ENCODE data around the gene BBS9.
"Not testable (repeated sequence)": the region's sequence is repeated elsewhere in the genome, so short reads cannot be mapped to it uniquely, and the experiment has no call there.

Gene BBS9

GRCh38 chr7:33278095-33278494 is 148.7 kb downstream of the BBS9 start:
- DNase-seq (ENCODE audit: low read depth) = no peak

- DNase-seq (ENCODE audit: low read depth) = no peak
Measured at GRCh38 chr7:33286501-33286900, 157.1 kb downstream of the BBS9 start.

GRCh38 chr7:33287738-33288137 is 158.4 kb downstream of the BBS9 start:
- no peak for DNase-seq (ENCODE audit: low read depth)

- DNase-seq (ENCODE audit: low read depth) = no peak
Measured at GRCh38 chr7:33298848-33299247, 169.5 kb downstream of the BBS9 start.

- DNase-seq (ENCODE audit: low read depth) = no peak
Measured at GRCh38 chr7:33299425-33299824, 170.1 kb downstream of the BBS9 start.

GRCh38 chr7:33300131-33300530 is 170.8 kb downstream of the BBS9 start:
- no peak for DNase-seq (ENCODE audit: low read depth)

GRCh38 chr7:33300742-33301141 is 171.4 kb downstream of the BBS9 start:
- DNase-seq (ENCODE audit: low read depth) = no peak

- not testable (repeated sequence) for DNase-seq (ENCODE audit: low read depth)
Measured at GRCh38 chr7:33303978-33304557, 174.7 kb downstream of the BBS9 start.

- no peak for DNase-seq (ENCODE audit: low read depth)
Measured at GRCh38 chr7:33307205-33307604, 177.8 kb downstream of the BBS9 start.

- DNase-seq (ENCODE audit: low read depth) = no peak
Measured at GRCh38 chr7:33310546-33310945, 181.2 kb downstream of the BBS9 start.

- no peak for DNase-seq (ENCODE audit: low read depth)
Measured at GRCh38 chr7:33325754-33326484, 196.6 kb downstream of the BBS9 start.

- DNase-seq (ENCODE audit: low read depth) = no peak
Measured at GRCh38 chr7:33326485-33326848, 197.1 kb downstream of the BBS9 start.

- no peak for DNase-seq (ENCODE audit: low read depth)
Measured at GRCh38 chr7:33327427-33327826, 198.1 kb downstream of the BBS9 start.

GRCh38 chr7:33334349-33334748 is 205.0 kb downstream of the BBS9 start:
- DNase-seq (ENCODE audit: low read depth) = no peak

- DNase-seq (ENCODE audit: low read depth) = no peak
Measured at GRCh38 chr7:33336820-33337219, 207.5 kb downstream of the BBS9 start.

- DNase-seq (ENCODE audit: low read depth) = no peak
Measured at GRCh38 chr7:33339074-33339790, 209.9 kb downstream of the BBS9 start.

GRCh38 chr7:33346055-33346454 is 216.7 kb downstream of the BBS9 start:
- DNase-seq (ENCODE audit: low read depth) = no peak

- DNase-seq (ENCODE audit: low read depth) = no peak
Measured at GRCh38 chr7:33350577-33350976, 221.2 kb downstream of the BBS9 start.

GRCh38 chr7:33351709-33352108 is 222.3 kb downstream of the BBS9 start:
- DNase-seq (ENCODE audit: low read depth) = no peak

GRCh38 chr7:33354201-33354600 is 224.8 kb downstream of the BBS9 start:
- no peak for DNase-seq (ENCODE audit: low read depth)

GRCh38 chr7:33355386-33355785 is 226.0 kb downstream of the BBS9 start:
- DNase-seq (ENCODE audit: low read depth) = no peak

- DNase-seq (ENCODE audit: low read depth) = no peak
Measured at GRCh38 chr7:33356336-33356735, 227.0 kb downstream of the BBS9 start.

- DNase-seq (ENCODE audit: low read depth) = no peak
Measured at GRCh38 chr7:33357846-33358245, 228.5 kb downstream of the BBS9 start.

All from stimulated activated CD8-positive, alpha-beta memory T cell treated with anti-CD3 and anti-CD28 coated beads, Interleukin-12 subunit alpha, Interleukin-12 subunit beta, amount 100 ng/mL, for 1 hour (primary cell).